HUES6 (cell line): ENCODE results near the gene OBSCN.

Experiments
- H3K27ac ChIP-seq: 2 replicates; pipeline ENCODE4 v1.7.0; 2013; ENCODE audit warnings: low read depth, mild to moderate bottlenecking, low read length, inconsistent platforms
- H3K27me3 ChIP-seq: 2 replicates; pipeline ENCODE4 v1.6.1; 2013; ENCODE audit warnings: low read length; ENCODE audit not compliant: control insufficient read depth, insufficient read depth
- H3K36me3 ChIP-seq: 2 replicates; pipeline ENCODE4 v1.6.1; 2013; ENCODE audit warnings: low read length; ENCODE audit not compliant: control insufficient read depth, insufficient read depth
- H3K4me1 ChIP-seq: 2 replicates; pipeline ENCODE4 v1.6.1; 2013; ENCODE audit warnings: low read length; ENCODE audit not compliant: control insufficient read depth, insufficient read depth
- H3K4me3 ChIP-seq: 2 replicates; pipeline ENCODE4 v1.5.1; 2013; ENCODE audit warnings: low read depth, low read length
- H3K9ac ChIP-seq: one replicate; pipeline ENCODE4 v1.6.1; 2013; ENCODE audit warnings: mild to moderate bottlenecking, low read length
- H3K9me3 ChIP-seq: 2 replicates; pipeline ENCODE4 v1.6.1; 2013; ENCODE audit warnings: low read depth, low read length; ENCODE audit not compliant: control insufficient read depth, insufficient read depth

OBSCN gene

GRCh38 chr1:228291906-228292608 is 84.2 kb downstream of the OBSCN start:
- Histone ChIP-seq H3K36me3 (peaks cover 20% of the 10 kb centered on the region), H3K4me1 (no peaks in the 10 kb centered on the region), H3K27me3 (no peaks in the 10 kb centered on the region), H3K27ac (no peak overlapping the region), H3K4me3 (no peak overlapping the region), H3K9ac (no peak overlapping the region), H3K9me3 (peaks cover 10% of the 10 kb centered on the region; the same call in 1 of the 2 replicates)

DNA sequence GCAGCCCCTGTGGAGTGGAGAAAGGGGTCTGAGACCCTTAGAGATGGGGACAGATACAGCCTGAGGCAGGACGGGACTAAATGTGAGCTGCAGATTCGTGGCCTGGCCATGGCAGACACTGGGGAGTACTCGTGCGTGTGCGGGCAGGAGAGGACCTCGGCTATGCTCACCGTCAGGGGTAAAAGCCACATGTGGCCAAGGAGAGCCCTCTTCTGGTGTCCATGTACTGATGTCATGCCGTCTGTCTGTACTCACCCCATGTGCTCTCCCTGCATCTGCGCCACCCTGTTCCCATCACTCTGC is 84.7 kb downstream of the OBSCN start:
- no peak overlapping the region for H3K27ac ChIP-seq
- no peak overlapping the region for H3K9ac ChIP-seq
- no peak overlapping the region for H3K4me3 ChIP-seq
- no peaks in the 10 kb centered on the region for H3K27me3 ChIP-seq
- peaks cover 15% of the 10 kb centered on the region for H3K9me3 ChIP-seq
- H3K4me1 ChIP-seq, result no peaks in the 10 kb centered on the region
- peaks cover 20% of the 10 kb centered on the region for H3K36me3 ChIP-seq

- Histone ChIP-seq H3K27me3 (no peaks in the 10 kb centered on the region), H3K27ac (no peak overlapping the region), H3K36me3 (peaks cover 20% of the 10 kb centered on the region), H3K9me3 (peaks cover 23% of the 10 kb centered on the region), H3K4me3 (no peak overlapping the region), H3K9ac (no peak overlapping the region), H3K4me1 (no peaks in the 10 kb centered on the region)
Measured at GRCh38 chr1:228293393-228293792, 85.5 kb downstream of the OBSCN start.

DNA sequence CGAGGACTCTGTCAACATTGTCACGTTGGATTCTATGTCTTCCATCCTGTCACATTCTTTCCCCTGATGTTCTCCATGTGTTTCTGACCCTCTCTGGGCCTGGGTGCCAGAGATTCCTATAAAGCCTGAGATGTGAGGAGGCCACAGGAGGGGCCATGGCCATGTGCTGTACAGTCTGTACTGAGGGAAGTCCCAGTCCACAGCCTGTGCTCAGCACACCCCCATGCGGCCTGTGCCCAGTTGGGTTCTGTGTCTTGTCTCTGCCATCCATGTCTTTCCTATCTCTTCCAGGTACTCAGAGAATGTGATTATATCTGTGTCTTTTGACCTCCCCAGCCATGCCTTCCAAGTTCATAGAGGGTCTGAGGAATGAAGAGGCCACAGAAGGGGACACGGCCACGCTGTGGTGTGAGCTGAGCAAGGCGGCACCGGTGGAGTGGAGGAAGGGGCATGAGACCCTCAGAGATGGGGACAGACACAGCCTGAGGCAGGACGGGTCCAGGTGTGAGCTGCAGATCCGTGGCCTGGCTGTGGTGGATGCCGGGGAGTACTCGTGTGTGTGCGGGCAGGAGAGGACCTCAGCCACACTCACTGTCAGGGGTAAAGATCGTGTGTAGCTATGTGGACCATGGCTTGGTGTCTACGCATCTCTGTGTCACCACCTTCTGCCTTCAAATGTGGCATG is 86.1 kb downstream of the OBSCN start:
- Histone ChIP-seq H3K27ac (no peak overlapping the region), H3K27me3 (no peaks in the 10 kb centered on the region), H3K36me3 (peaks cover 18% of the 10 kb centered on the region), H3K9me3 (peaks cover 27% of the 10 kb centered on the region), H3K4me1 (no peaks in the 10 kb centered on the region), H3K9ac (no peak overlapping the region), H3K4me3 (no peak overlapping the region)

DNA sequence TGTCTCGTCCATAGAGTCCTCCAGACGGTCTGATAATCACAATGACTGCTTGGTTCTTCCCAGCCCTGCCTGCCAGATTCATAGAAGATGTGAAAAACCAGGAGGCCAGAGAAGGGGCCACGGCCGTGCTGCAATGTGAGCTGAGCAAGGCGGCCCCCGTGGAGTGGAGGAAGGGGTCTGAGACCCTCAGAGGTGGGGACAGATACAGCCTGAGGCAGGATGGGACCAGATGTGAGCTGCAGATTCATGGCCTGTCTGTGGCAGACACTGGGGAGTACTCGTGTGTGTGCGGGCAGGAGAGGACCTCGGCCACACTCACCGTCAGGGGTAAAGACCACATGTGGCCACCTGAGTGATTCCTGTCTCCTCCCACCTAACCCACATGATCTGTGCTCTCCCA is 86.9 kb downstream of the OBSCN start:
- H3K9ac ChIP-seq, result no peak overlapping the region
- H3K27me3 ChIP-seq, result no peaks in the 10 kb centered on the region
- H3K27ac ChIP-seq, result no peak overlapping the region
- peaks cover 34% of the 10 kb centered on the region for H3K9me3 ChIP-seq
- H3K36me3 ChIP-seq, result peaks cover 22% of the 10 kb centered on the region
- no peak overlapping the region for H3K4me3 ChIP-seq
- no peaks in the 10 kb centered on the region for H3K4me1 ChIP-seq

GRCh38 chr1:228295201-228295600 is 87.4 kb downstream of the OBSCN start:
- Histone ChIP-seq H3K4me1 (no peaks in the 10 kb centered on the region), H3K9ac (no peak overlapping the region), H3K27me3 (no peaks in the 10 kb centered on the region), H3K27ac (no peak overlapping the region), H3K9me3 (peaks cover 38% of the 10 kb centered on the region), H3K4me3 (no peak overlapping the region), H3K36me3 (peaks cover 26% of the 10 kb centered on the region)

DNA sequence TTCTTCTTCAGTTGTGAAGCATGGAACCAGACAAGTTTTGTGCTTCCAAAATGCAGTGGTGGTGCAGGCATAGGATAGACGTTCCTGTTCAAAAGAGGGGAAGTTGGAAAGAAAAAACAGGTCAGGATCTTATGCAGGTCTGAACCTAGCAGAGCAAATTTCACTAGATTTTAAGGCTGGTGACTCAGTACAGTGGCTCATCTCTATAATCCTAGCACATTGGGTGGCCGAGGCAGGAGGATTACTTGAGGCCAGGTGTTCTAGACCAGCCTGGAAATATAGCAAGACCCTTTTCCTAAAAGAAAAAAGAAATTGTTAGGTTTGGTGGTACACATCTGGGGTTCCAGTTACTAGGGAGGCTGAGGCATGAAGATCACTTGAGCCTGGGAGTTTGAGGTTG is 88.1 kb downstream of the OBSCN start:
- H3K27ac ChIP-seq, result no peak overlapping the region
- H3K36me3 ChIP-seq, result peaks cover 26% of the 10 kb centered on the region
- no peaks in the 10 kb centered on the region for H3K27me3 ChIP-seq
- no peak overlapping the region for H3K4me3 ChIP-seq
- H3K9ac ChIP-seq, result no peak overlapping the region
- peaks cover 46% of the 10 kb centered on the region for H3K9me3 ChIP-seq
- H3K4me1 ChIP-seq, result no peaks in the 10 kb centered on the region

- Histone ChIP-seq H3K36me3 (peaks cover 30% of the 10 kb centered on the region), H3K27ac (no peak overlapping the region), H3K9ac (no peak overlapping the region), H3K4me3 (no peak overlapping the region), H3K27me3 (no peaks in the 10 kb centered on the region), H3K4me1 (no peaks in the 10 kb centered on the region), H3K9me3 (peaks cover 57% of the 10 kb centered on the region)
Measured at GRCh38 chr1:228297242-228297641, 89.4 kb downstream of the OBSCN start.

GRCh38 chr1:228297822-228298221 is 90.0 kb downstream of the OBSCN start:
- Histone ChIP-seq H3K27ac (no peak overlapping the region), H3K4me3 (no peak overlapping the region), H3K27me3 (no peaks in the 10 kb centered on the region), H3K9me3 (peaks cover 63% of the 10 kb centered on the region), H3K36me3 (peaks cover 36% of the 10 kb centered on the region), H3K9ac (no peak overlapping the region), H3K4me1 (no peaks in the 10 kb centered on the region)

GRCh38 chr1:228298471-228298870 is 90.6 kb downstream of the OBSCN start:
- H3K4me3 ChIP-seq, result no peak overlapping the region
- no peaks in the 10 kb centered on the region for H3K27me3 ChIP-seq
- peaks cover 38% of the 10 kb centered on the region for H3K36me3 ChIP-seq
- H3K27ac ChIP-seq, result no peak overlapping the region
- peaks cover 69% of the 10 kb centered on the region for H3K9me3 ChIP-seq
- no peak overlapping the region for H3K9ac ChIP-seq
- no peaks in the 10 kb centered on the region for H3K4me1 ChIP-seq

DNA sequence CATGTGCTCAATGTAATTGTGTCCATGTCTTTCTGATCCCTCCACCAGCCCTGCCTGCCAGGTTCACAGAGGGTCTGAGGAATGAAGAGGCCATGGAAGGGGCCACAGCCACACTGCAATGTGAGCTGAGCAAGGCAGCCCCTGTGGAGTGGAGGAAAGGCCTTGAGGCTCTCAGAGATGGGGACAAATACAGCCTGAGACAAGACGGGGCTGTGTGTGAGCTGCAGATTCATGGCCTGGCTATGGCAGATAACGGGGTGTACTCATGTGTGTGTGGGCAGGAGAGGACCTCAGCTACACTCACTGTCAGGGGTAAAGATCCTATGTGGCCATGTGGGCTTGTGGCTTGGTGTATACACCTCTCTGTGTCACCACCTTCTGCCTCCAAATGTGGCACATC is 91.4 kb downstream of the OBSCN start:
- Histone ChIP-seq H3K27me3 (no peaks in the 10 kb centered on the region), H3K36me3 (peaks cover 40% of the 10 kb centered on the region), H3K4me1 (no peaks in the 10 kb centered on the region), H3K27ac (no peak overlapping the region), H3K9me3 (peaks cover 71% of the 10 kb centered on the region), H3K4me3 (no peak overlapping the region), H3K9ac (no peak overlapping the region)
